Measurements from ENCODE around the gene PLXDC1.

Gene PLXDC1

GRCh38 chr17:39014795-39015545 is 136.5 kb downstream of the PLXDC1 start:
- H3K27ac ChIP-seq, result no peak overlapping the region
- no peak for TF ChIP-seq CTCF (conservative IDR thresholded peaks at IDR 0.05)

DNA sequence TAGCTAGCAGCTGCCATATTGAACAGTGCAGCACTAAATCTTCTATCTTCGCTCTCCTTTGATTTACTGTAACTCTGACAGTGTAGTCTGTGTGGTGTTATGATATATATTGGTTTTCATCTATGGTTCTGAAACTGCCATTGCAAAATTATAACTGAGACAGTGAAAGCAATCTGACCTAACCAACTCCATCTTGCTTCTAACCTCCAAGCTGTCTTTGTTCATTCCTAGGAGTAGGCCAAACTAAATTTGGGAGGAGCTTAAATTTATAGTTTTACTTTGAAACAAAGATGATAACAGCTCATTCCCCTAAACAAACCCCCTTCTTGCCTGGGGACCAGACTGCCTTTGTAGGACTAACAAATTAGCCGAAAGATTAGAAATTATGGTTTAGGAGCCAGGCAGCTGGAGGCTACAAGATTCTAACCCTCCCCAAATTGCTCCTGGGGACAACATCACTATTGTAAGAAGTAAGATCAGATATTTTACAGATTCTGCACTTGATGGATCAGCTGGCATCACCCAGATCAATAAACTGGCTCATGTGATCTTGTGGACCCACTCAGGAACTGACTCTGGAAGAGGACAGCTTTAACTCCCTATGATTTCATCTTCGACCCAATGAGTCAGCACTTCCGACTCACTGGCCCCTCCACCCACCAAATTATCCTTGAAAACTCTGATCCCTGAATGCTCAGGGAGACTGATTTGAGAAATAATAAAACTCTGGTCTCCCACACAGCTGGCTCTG is 137.2 kb downstream of the PLXDC1 start:
- TF ChIP-seq CTCF (conservative IDR thresholded peaks at IDR 0.05), result no peak
- no peak overlapping the region for H3K27ac ChIP-seq
